HG03575 (cell line): ENCODE data around the gene DIABLO.
"Not testable (repeated sequence)": the region's sequence is repeated elsewhere in the genome, so short reads cannot be mapped to it uniquely, and the experiment has no call there.

ENCODE experiments used
- ATAC-seq: cut with Tn5 transposase; IDR thresholded peaks from one replicate; pipeline ENCODE4 v1.9.1; 2021; ENCODE audit not compliant: unreplicated experiment, insufficient number of reproducible peaks, low FRiP score; ENCODE audit errors: extremely low read depth

DIABLO gene

GRCh38 chr12:122225683-122226365 is at the start of gene DIABLO:
DIABLO (minus strand) TSS chr12:122226052; CDS start chr12:122226014, 38 bp downstream.
- peak; percentile 59 for ATAC-seq

GRCh38 chr12:122275459-122275858 is 49.6 kb upstream of the DIABLO start:
- ATAC-seq = no peak

- no peak for ATAC-seq
Observed at GRCh38 chr12:122266230-122266901, 40.5 kb upstream of the DIABLO start, which contains the start of gene VPS33A. VPS33A (minus strand) TSS chr12:122266494; CDS start chr12:122266408, 86 bp downstream.

- ATAC-seq = no peak
Observed at GRCh38 chr12:122265886-122266229, 40.0 kb upstream of the DIABLO start.

GRCh38 chr12:122265476-122265875 is 39.6 kb upstream of the DIABLO start:
- ATAC-seq = no peak

- ATAC-seq = not testable (repeated sequence)
Observed at GRCh38 chr12:122260735-122261134, 34.9 kb upstream of the DIABLO start.

- ATAC-seq = not testable (repeated sequence)
Observed at GRCh38 chr12:122258939-122259338, 33.1 kb upstream of the DIABLO start.

GRCh38 chr12:122258462-122258861 is 32.6 kb upstream of the DIABLO start:
- ATAC-seq = not testable (repeated sequence)

- no peak for ATAC-seq
Observed at GRCh38 chr12:122250536-122250935, 24.7 kb upstream of the DIABLO start.

GRCh38 chr12:122250047-122250446 is 24.2 kb upstream of the DIABLO start:
- no peak for ATAC-seq

GRCh38 chr12:122245553-122245952 is 19.7 kb upstream of the DIABLO start:
- ATAC-seq = no peak

- ATAC-seq = no peak
Observed at GRCh38 chr12:122244565-122245371, 18.9 kb upstream of the DIABLO start.

- no peak for ATAC-seq
Observed at GRCh38 chr12:122243965-122244364, 18.1 kb upstream of the DIABLO start.

- no peak for ATAC-seq
Observed at GRCh38 chr12:122238861-122239260, 13.0 kb upstream of the DIABLO start.

GRCh38 chr12:122235741-122236140 is 9.9 kb upstream of the DIABLO start:
- no peak for ATAC-seq

- no peak for ATAC-seq
Observed at GRCh38 chr12:122232691-122233090, 6.8 kb upstream of the DIABLO start.

- ATAC-seq = no peak
Observed at GRCh38 chr12:122230798-122231197, 4.9 kb upstream of the DIABLO start.

GRCh38 chr12:122228092-122228491 is 2.2 kb upstream of the DIABLO start:
- no peak for ATAC-seq

- ATAC-seq = no peak
Observed at GRCh38 chr12:122227341-122227740, 1.5 kb upstream of the DIABLO start.
